HEK293T (cell line): ENCODE data around the gene EXOC3L4.

Experiments used
- FOXM1 ChIP-seq: fragments of 450-650 bp; IDR thresholded peaks from 2 replicates; pipeline ENCODE4 v1.6.1; 2017; ENCODE audit warnings: mild to moderate bottlenecking, borderline replicate concordance
- TARDBP ChIP-seq: fragments of 450-650 bp; IDR thresholded peaks from 2 replicates; pipeline ENCODE4 v1.6.1; 2016

GRCh38 chr14:103070263-103070885, 24.2 kb upstream of the EXOC3L4 start:
- TF ChIP-seq FOXM1 (no peak), TARDBP (no peak)
